GM12878 (cell line): ENCODE results near the gene NUAK2. TPM values are rescaled to one million over a fixed set of nuclear protein-coding genes. Genes with fewer than 3 reads are reported as not detected.
A peak's percentile ranks its signal among the peaks of the same experiment; 100 is the strongest.

ENCODE experiments used
- ATAC-seq: fragments of 200-7000 bp; cut with Tn5 transposase; 3 replicates; pipeline ENCODE4 v1.9.1; 2020; ENCODE audit warnings: mild to moderate bottlenecking, moderate library complexity
- BruUV-seq: library from RNA; stranded (reverse); fragments of 400-500 nt; replicated peaks from 2 replicates; lab custom pipeline; 2021; lab: Mats Ljungman, UMichigan
- CTCF ChIA-PET: fragments of 300-600 bp; sonication (Branson Sonifier 250); formaldehyde crosslinking; extraction: SDS; loops from one replicate; lab custom pipeline; 2021; ENCODE audit warnings: inconsistent platforms; lab: Yijun Ruan, JAX
- POLR2A ChIA-PET: fragments of 350-600 bp; formaldehyde crosslinking; extraction: SDS; loops from one replicate; lab custom pipeline; 2021; ENCODE audit warnings: inconsistent platforms; lab: Charles Lee
- RAD21 ChIA-PET: fragments of 300-600 bp; sonication (Branson Sonifier 250); formaldehyde crosslinking; loops from one replicate; lab custom pipeline; 2023; ENCODE audit warnings: antibody characterized with exemption; ENCODE audit not compliant: unreplicated experiment; lab: Charles Lee
- SMC1A ChIA-PET: fragments of 300-600 bp; sonication (Branson Sonifier 250); formaldehyde crosslinking; loops from one replicate; lab custom pipeline; 2023; ENCODE audit not compliant: unreplicated experiment, uncharacterized antibody; lab: Charles Lee
- DNase-seq: peaks from one replicate; pipeline ENCODE4 v3.0.0-alpha.2; 2011; ENCODE audit warnings: low read depth, low spot score
- FAIRE-seq: peaks from 3 replicates; lab custom pipeline; 2011; peaks lifted over from hg19 to GRCh38; lab: Jason Lieb, UNC
- H2AFZ ChIP-seq: 2 replicates; pipeline ENCODE4 v1.6.0; 2011; ENCODE audit warnings: low read depth, low read length, control low read depth; ENCODE audit not compliant: control insufficient read depth
- H3K27ac ChIP-seq: 2 replicates; pipeline ENCODE4 v1.5.1; 2011; ENCODE audit warnings: control low read depth; ENCODE audit not compliant: control insufficient read depth, insufficient read depth
- H3K27me3 ChIP-seq, 2 experiments: replicated peaks in 1 of 2; 2 replicates each; pipeline versions ENCODE4 v1.6.0 to v1.6.1; 2011; ENCODE audit warnings: low read length in 1 of 2; ENCODE audit not compliant: control insufficient read depth in 2 of 2, insufficient read depth in 2 of 2
- H3K36me3 ChIP-seq, 2 experiments: 2 replicates each; pipeline ENCODE4 v1.5.1; 2011; ENCODE audit warnings: low read length in 1 of 2; ENCODE audit not compliant: control insufficient read depth in 2 of 2, insufficient read depth in 2 of 2
- H3K4me1 ChIP-seq: 2 replicates; pipeline ENCODE4 v1.6.1; 2011; ENCODE audit warnings: mild to moderate bottlenecking, low read length, moderate library complexity, mixed read lengths; ENCODE audit not compliant: control insufficient read depth, insufficient read depth
- H3K4me2 ChIP-seq: 2 replicates; pipeline ENCODE4 v1.6.0; 2011; ENCODE audit warnings: control low read depth; ENCODE audit not compliant: control insufficient read depth, insufficient read depth
- H3K4me3 ChIP-seq: fragments of 200-600 bp; sonication (generic); 2 replicates; pipeline ENCODE4 v1.5.1; 2016
- H3K79me2 ChIP-seq: 2 replicates; pipeline ENCODE4 v1.6.0; 2011; ENCODE audit warnings: low read length; ENCODE audit not compliant: control insufficient read depth, insufficient read depth
- H3K9ac ChIP-seq: 2 replicates; pipeline ENCODE4 v1.8.0; 2011; ENCODE audit warnings: low read length, control low read depth, mixed read lengths; ENCODE audit not compliant: control insufficient read depth, insufficient read depth
- H3K9me3 ChIP-seq: replicated peaks from 3 replicates; pipeline ENCODE4 v1.5.1; 2011; ENCODE audit warnings: mild to moderate bottlenecking, low read length; ENCODE audit not compliant: control insufficient read depth, insufficient read depth
- H4K20me1 ChIP-seq: 2 replicates; pipeline ENCODE4 v1.6.0; 2011; ENCODE audit not compliant: control insufficient read depth, insufficient read depth
- BACH1 ChIP-seq: fragments of 450-650 bp; IDR thresholded peaks from 2 replicates; pipeline ENCODE4 v1.6.1; 2017; ENCODE audit warnings: mild to moderate bottlenecking, borderline replicate concordance
- MTA3 ChIP-seq: IDR thresholded peaks from 2 replicates; pipeline ENCODE4 v1.6.1; 2012; ENCODE audit warnings: low read length, inconsistent platforms, borderline replicate concordance
- RB1 ChIP-seq: fragments of 450-650 bp; formaldehyde crosslinking; IDR thresholded peaks from 2 replicates; pipeline ENCODE4 v1.6.1; 2017; ENCODE audit warnings: mild to moderate bottlenecking, borderline replicate concordance
- SREBF1 ChIP-seq: IDR thresholded peaks from 2 replicates; pipeline ENCODE4 v1.6.1; 2012; ENCODE audit warnings: mild to moderate bottlenecking, low read length
- WGBS: methylation state at CpG from one replicate; pipeline ENCODE4 v1.1.6; 2016; ENCODE audit warnings: low lambda C conversion rate; ENCODE audit not compliant: insufficient replicate concordance, insufficient coverage; ENCODE audit errors: missing lambda C conversion rate; 5-methylcytosine and 5-hydroxymethylcytosine counted together
- in situ Hi-C: fragments of 300-500 bp; cut with MboI; formaldehyde crosslinking; loops from 9 replicates; pipeline ENCODE4 v1.14.3; 2018; ENCODE audit warnings: mixed read lengths
- intact Hi-C: fragments of 100-400 bp; cut with micrococcal nuclease; formaldehyde crosslinking; loops from one replicate; pipeline ENCODE4 v1.14.2; 2022; ENCODE audit not compliant: unreplicated experiment
- polyA plus RNA-seq, 11 experiments: library from polyadenylated mRNA; depleted of rRNA in 4 of 11; unstranded in 6 of 11; stranded (reverse) in 5 of 11; fragments of >200 nt; fragmentation: Nextera tagmentation in 4 of 11; fragmentation: Illumina TruSeq in 1 of 11; extraction: Ambion mirVana in 4 of 11; extraction: Trizol in 1 of 11; gene quantifications; 1 replicate in 1 of 11; 2 replicates in 10 of 11; pipeline versions ENCODE4 v1.2.1 to v1.2.3, GENCODE V29; 2011 to 2016; ENCODE audit warnings: inconsistent platforms in 2 of 11, missing spikeins in 2 of 11, low read depth in 1 of 11
- total RNA-seq, 4 experiments: library from RNA; depleted of rRNA in 3 of 4; stranded (reverse); fragments of >200 nt in 3 of 4; fragmentation: Illumina TruSeq in 1 of 4; extraction: Trizol in 1 of 4; gene quantifications; 2 replicates each; pipeline versions ENCODE4 v1.2.1 to v1.2.3, GENCODE V29; 2013 to 2021
- TF ChIP-seq, protein P1 (sequence below): IDR thresholded peaks from 2 replicates; pipeline ENCODE4 v1.6.1; 2011; ENCODE audit warnings: borderline replicate concordance, low read depth, mild to moderate bottlenecking, moderate library complexity, low read length; ENCODE audit not compliant: insufficient read depth, poor library complexity, severe bottlenecking

NUAK2 gene
- total and polyA plus RNA-seq, 10 of the 15 experiments (the other 5 are each of a cell fraction or from before 2014, with no cell fraction given) = 0.27 to 3.0 (median 1.2) TPM

DNA sequence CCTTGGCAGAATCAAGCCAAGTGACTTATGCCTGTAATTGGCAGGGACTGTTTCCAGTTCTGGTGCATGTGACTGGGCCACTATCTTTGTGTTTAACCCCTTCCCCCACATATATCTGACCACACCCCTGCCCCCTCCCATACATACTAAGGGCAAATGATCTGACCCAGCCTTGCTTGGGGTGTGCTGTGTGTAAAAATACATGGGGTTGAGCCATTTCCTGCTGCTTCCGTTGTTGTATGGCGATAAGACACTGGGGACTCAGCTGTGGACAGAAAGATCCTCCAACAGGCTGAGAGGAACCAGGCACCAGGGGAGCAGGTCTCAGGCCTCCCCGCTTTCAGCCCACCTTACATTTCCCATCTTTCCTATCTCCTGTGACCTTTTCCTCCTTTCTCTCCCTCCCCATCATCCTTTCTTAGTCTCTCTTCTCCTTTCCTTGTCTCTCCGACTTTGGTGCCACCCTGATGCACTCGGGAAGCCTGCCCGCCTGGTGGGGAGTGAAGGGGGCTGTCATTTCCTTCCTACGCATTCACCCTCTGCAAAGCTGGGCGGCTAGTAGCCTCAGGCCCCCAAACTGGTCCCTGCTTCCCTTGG is 54.1 kb downstream of the NUAK2 start:
- Histone ChIP-seq H3K9ac (no peak overlapping the region), H3K4me2 (no peak overlapping the region), H3K27ac (no peak overlapping the region), H3K36me3 (no peaks in the 10 kb centered on the region), H3K4me1 (no peaks in the 10 kb centered on the region), H3K79me2 (no peaks in the 10 kb centered on the region), H2AFZ (no peak overlapping the region), H3K9me3 (no peaks in the 10 kb centered on the region), H4K20me1 (no peaks in the 10 kb centered on the region; the same call in 1 of the 2 replicates)
- ChIA-PET SMC1A (interaction anchor here (25.9 kb wide), 1 partner anchor 53 kb away, joined by 1445 read pairs; the partner anchor contains the start of gene NUAK2), CTCF (interaction anchor here (3.3 to 42.1 kb wide), 2 partner anchors 12 to 43 kb away, joined by 16 to 2333 read pairs; partner anchors contain the start of gene NUAK2), RAD21 (interaction anchor here (1.0 to 13.6 kb wide), 2 partner anchors 38 to 55 kb away, joined by 4 to 892 read pairs; partner anchors contain the start of gene NUAK2)
- BruUV-seq = no TSS peak
- DNase-seq (no peak), ATAC-seq (peak; percentile 46), FAIRE-seq (no peak)
- intact Hi-C loops = no loop called here
- WGBS = 40% methylated on average over 8 of the region's 8 CpGs
- in situ Hi-C loops = no loop called here
- TF ChIP-seq MTA3 (no peak), RB1 (no peak), BACH1 (no peak), SREBF1 (no peak)
- TF ChIP-seq, protein P1, sequence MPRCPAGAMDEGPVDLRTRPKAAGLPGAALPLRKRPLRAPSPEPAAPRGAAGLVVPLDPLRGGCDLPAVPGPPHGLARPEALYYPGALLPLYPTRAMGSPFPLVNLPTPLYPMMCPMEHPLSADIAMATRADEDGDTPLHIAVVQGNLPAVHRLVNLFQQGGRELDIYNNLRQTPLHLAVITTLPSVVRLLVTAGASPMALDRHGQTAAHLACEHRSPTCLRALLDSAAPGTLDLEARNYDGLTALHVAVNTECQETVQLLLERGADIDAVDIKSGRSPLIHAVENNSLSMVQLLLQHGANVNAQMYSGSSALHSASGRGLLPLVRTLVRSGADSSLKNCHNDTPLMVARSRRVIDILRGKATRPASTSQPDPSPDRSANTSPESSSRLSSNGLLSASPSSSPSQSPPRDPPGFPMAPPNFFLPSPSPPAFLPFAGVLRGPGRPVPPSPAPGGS = no peak
- TF ChIP-seq, all 136 proteins: peak for 0
- POLR2A ChIA-PET = no interaction called here
- Histone ChIP-seq H3K4me3 (no peak overlapping the region), H3K27me3 (no peaks in the 10 kb centered on the region; a peak in 1 of 4 replicates)
